Measurements from ENCODE around the gene MAST1. TPM values are rescaled to one million over a fixed set of nuclear protein-coding genes. Genes with fewer than 3 reads are reported as not detected.

The MAST1 gene
- total RNA-seq, 4 donors from 2014 or later, result 0.50 to 0.91 (median 0.76) TPM

DNA sequence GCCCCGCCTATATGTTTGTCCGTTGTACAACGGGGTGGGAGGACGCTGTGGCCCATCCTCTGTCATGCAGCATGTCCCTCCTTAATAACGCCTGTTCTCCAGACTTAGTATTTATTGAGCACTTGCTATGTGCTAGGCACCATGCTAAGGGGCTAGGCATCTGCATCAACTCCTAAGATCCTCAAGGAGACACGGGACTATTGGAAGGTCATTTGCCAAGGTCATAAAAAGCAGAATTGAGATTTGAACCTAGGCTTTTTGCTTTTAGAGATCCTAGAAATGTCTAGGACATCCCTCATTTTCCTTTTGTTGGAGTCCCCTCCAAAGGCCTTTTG lies 1.8 kb upstream of the MAST1 start:
- Histone ChIP-seq H3K4me3 (no peak overlapping the region), H3K4me1 (peaks cover 20 to 71% (median 51%) of the 10 kb centered on the region in 4 donors), H3K27ac (replicated peaks in 1 of 4) (no peak overlapping the region), H3K27me3 (peaks cover 0 to 100% (median 89%) of the 10 kb centered on the region in 4 donors), H3K36me3 (no peaks in the 10 kb centered on the region), H3K9me3 (no peaks in the 10 kb centered on the region)
- TF ChIP-seq CTCF (IDR thresholded peaks at IDR 0.05) (no peak), POLR2AphosphoS5 (IDR thresholded peaks at IDR 0.05) (no peak), POLR2A (IDR thresholded peaks at IDR 0.05; ENCODE audit: low read depth) (no peak), EP300 (IDR thresholded peaks at IDR 0.05) (no peak)
- DNase-seq (ENCODE audit: extremely low spot score), result no peak
- 34% methylated on average over 3 of the region's 6 CpGs for WGBS
- intact Hi-C loops (cut with DNase I), result no loop called here

DNA sequence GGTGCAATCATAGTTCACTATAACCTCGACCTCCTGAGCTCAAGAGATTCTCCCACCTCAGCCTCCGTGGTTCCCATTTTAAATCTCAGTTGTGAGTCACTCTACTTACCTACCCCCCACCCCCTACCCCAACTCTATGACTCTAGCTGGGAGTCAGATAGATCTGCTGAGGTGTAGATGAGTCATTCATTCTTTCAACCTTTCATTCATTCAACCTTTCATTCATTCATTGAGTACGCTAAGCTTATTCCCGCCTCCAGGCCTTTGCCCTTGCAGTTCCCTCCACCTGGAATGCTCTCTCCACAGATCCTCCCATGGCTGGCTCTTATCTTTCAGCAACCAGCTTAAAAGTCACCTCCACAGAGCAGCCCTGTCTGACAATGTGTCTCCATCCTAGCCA lies 1.1 kb upstream of the MAST1 start:
- WGBS, result 94% methylated on average over 4 of the region's 4 CpGs
- Histone ChIP-seq H3K27ac (replicated peaks in 1 of 4) (no peak overlapping the region), H3K9me3 (no peaks in the 10 kb centered on the region), H3K27me3 (peaks cover 0 to 100% (median 89%) of the 10 kb centered on the region in 4 donors), H3K36me3 (no peaks in the 10 kb centered on the region), H3K4me1 (peaks cover 20 to 68% (median 52%) of the 10 kb centered on the region in 4 donors), H3K4me3 (no peak overlapping the region)
- intact Hi-C loops (cut with DNase I), result no loop called here
- TF ChIP-seq POLR2AphosphoS5 (IDR thresholded peaks at IDR 0.05) (no peak), EP300 (IDR thresholded peaks at IDR 0.05) (no peak), CTCF (IDR thresholded peaks at IDR 0.05) (no peak), POLR2A (IDR thresholded peaks at IDR 0.05; ENCODE audit: low read depth) (no peak)
- DNase-seq (ENCODE audit: extremely low spot score), result no peak

DNA sequence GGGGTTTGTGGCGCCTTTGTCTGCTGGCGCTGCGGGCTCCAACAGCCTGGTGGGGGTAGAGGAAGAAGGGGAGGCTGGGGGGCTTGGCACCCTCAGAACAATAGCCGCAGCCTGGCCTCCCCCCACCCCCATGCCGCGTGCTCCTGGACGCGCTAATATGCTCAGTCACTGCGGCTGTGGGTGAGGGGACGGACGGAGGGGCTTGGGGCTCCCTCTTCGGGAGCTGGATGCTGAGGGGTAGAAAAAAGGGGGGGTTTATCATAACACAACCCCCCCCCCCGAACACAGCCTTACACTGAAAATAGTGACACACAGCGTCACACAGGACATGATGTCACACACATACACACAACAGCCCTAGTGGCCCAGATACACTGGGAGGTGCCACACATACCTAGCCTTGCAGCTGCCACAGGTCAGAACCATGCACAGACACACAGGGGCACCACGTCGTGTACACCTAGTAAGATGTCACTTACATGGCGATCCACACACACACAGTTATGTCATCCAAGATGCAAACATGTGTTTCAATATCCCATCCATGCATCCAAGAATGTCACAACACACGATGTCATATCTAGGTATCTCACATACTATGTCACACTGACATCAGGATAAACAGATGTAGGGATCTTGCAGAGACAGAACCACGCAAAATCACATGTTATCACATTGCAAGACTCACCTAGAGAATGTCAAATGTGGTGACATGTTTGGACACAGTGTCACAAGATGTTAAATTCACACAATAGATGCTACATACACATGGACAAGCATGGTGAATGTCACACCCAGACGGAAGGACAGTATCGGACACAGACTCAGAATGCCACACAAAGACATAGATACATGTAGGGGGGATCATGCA lies 806 bp downstream of the MAST1 start:
- intact Hi-C loops (cut with DNase I), result no loop called here
- Histone ChIP-seq H3K4me1 (peaks cover 13 to 49% (median 34%) of the 10 kb centered on the region in 4 donors), H3K27ac (replicated peaks in 1 of 4) (no peak overlapping the region), H3K36me3 (no peaks in the 10 kb centered on the region), H3K9me3 (no peaks in the 10 kb centered on the region), H3K4me3 (peak overlapping the region; percentile 30 to 51 (median 40)), H3K27me3 (peaks cover 0 to 100% (median 81%) of the 10 kb centered on the region in 4 donors)
- WGBS, result 58% methylated on average over 8 of the region's 21 CpGs
- TF ChIP-seq POLR2AphosphoS5 (IDR thresholded peaks at IDR 0.05), result no peak
- TF ChIP-seq CTCF (IDR thresholded peaks at IDR 0.05), result no peak
- no peak for DNase-seq (ENCODE audit: extremely low spot score)

- H3K27me3 ChIP-seq, result peaks cover 0 to 100% (median 69%) of the 10 kb centered on the region in 4 donors
- H3K27ac ChIP-seq (replicated peaks in 1 of 4), result no peak overlapping the region
- H3K4me1 ChIP-seq, result peaks cover 12 to 37% (median 26%) of the 10 kb centered on the region in 4 donors
- WGBS, result 19% methylated on average over 32 of the region's 43 CpGs
- no peak for DNase-seq (ENCODE audit: extremely low spot score)
- intact Hi-C loops (cut with DNase I), result loop anchor here (10.0 kb wide), 1 partner anchor 156 kb away; the partner anchor contains the start of genes DHPS and GNG14
- peak overlapping the region in 3 of 4 donors; percentile 8 to 37 (median 35) for H3K4me3 ChIP-seq
- H3K36me3 ChIP-seq, result no peaks in the 10 kb centered on the region
- no peaks in the 10 kb centered on the region for H3K9me3 ChIP-seq
- no peak for TF ChIP-seq EP300 (IDR thresholded peaks at IDR 0.05)
- TF ChIP-seq CTCF (IDR thresholded peaks at IDR 0.05), result no peak
- no peak for TF ChIP-seq POLR2AphosphoS5 (IDR thresholded peaks at IDR 0.05)
- no peak for TF ChIP-seq POLR2A (IDR thresholded peaks at IDR 0.05; ENCODE audit: low read depth)
Measured at GRCh38 chr19:12840091-12841079, 2.1 kb downstream of the MAST1 start.
